ENCODE data around the gene ARL5B.

DNA sequence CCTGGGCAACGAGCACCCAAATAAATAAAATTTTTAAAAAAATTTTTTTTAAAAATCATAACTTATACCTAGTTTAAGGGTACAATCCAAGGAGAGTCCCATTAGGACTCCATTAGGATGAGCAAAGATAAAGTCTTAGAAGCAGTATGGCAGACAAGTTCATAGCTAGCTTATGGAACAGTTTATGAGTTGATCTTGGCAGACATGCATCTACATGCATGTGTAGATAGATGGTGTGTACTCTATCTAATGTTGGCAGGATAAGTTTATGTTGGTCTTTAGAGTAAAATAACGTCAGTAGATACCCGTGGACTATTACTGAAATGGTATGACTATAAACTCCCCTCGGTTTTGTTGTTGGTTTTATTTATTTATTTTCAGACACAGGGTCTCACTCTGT, 48.1 kb upstream of the ARL5B start:
- TF ChIP-seq, protein P1, sequence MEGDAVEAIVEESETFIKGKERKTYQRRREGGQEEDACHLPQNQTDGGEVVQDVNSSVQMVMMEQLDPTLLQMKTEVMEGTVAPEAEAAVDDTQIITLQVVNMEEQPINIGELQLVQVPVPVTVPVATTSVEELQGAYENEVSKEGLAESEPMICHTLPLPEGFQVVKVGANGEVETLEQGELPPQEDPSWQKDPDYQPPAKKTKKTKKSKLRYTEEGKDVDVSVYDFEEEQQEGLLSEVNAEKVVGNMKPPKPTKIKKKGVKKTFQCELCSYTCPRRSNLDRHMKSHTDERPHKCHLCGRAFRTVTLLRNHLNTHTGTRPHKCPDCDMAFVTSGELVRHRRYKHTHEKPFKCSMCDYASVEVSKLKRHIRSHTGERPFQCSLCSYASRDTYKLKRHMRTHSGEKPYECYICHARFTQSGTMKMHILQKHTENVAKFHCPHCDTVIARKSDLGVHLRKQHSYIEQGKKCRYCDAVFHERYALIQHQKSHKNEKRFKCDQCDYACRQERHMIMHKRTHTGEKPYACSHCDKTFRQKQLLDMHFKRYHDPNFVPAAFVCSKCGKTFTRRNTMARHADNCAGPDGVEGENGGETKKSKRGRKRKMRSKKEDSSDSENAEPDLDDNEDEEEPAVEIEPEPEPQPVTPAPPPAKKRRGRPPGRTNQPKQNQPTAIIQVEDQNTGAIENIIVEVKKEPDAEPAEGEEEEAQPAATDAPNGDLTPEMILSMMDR (IDR thresholded peaks at IDR 0.05; ENCODE audit: insufficient read depth, low read depth, low read length), result no peak
- TF ChIP-seq EZH2 (IDR thresholded peaks at IDR 0.05; ENCODE audit: insufficient read depth, low read length), result no peak
